OCI-LY3 (cell line): ENCODE measurements around the gene PEPD.

ENCODE experiments used
- CTCF ChIP-seq: fragments of 200-600, 300-600 bp; sonication (generic); IDR thresholded peaks from 2 replicates; pipeline ENCODE4 v1.5.1; 2014; ENCODE audit warnings: antibody characterized with exemption, low read length, low read depth
- EZH2phosphoT487 ChIP-seq: fragments of 200-600 bp; shearing (Covaris generic); IDR thresholded peaks from 2 replicates; pipeline ENCODE4 v1.6.1; 2018; ENCODE audit warnings: antibody characterized with exemption, mixed run types, low read depth

GRCh38 chr19:33340991-33341390, 180.6 kb downstream of the PEPD start:
- no peak for TF ChIP-seq CTCF
- no peak for TF ChIP-seq EZH2phosphoT487
